Fibroblast of skin of left biceps (primary cell): ENCODE results near the gene LSM8.
"Not testable (repeated sequence)": the region's sequence is repeated elsewhere in the genome, so short reads cannot be mapped to it uniquely, and the experiment has no call there.

Experiments used
- DNase-seq, 2 experiments: peaks; one replicate each; pipeline ENCODE4 v3.0.0-alpha.2; 2013; ENCODE audit warnings: low read depth in 2 of 2

The LSM8 gene

GRCh38 chr7:118183786-118184564 lies at the start of gene LSM8:
TSS of gene LSM8 (plus strand) at chr7:118184164. CDS start at chr7:118184224, 60 bp downstream.
- peak; percentile 95 to 96 for DNase-seq

DNA sequence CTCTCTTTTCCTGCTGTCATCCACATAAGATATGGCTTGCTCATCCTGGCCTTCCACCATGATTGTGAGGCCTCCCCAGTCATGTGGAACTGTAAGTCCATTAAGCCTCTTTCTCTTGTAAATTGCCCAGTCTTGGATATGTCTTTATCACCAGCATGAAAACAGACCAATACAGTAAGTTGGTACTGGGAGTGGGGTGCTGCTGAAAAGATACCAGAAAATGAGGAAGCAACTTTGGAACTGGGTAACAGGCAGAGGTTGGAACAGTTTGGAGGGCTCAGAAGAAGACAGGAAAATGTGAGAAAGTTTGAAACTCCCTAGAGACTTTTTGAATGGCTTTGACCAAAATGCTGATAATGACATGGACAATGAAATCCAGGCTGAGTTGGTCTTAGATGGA lies 49.5 kb upstream of the LSM8 start:
- DNase-seq, result not testable (repeated sequence)

- DNase-seq, result no peak
Measured at GRCh38 chr7:118140468-118140867, 43.5 kb upstream of the LSM8 start.

- DNase-seq, result no peak
Measured at GRCh38 chr7:118142012-118142411, 42.0 kb upstream of the LSM8 start.

- DNase-seq, result no peak
Measured at GRCh38 chr7:118148930-118149329, 35.0 kb upstream of the LSM8 start.

GRCh38 chr7:118149394-118149793 lies 34.6 kb upstream of the LSM8 start:
- DNase-seq, result no peak

DNA sequence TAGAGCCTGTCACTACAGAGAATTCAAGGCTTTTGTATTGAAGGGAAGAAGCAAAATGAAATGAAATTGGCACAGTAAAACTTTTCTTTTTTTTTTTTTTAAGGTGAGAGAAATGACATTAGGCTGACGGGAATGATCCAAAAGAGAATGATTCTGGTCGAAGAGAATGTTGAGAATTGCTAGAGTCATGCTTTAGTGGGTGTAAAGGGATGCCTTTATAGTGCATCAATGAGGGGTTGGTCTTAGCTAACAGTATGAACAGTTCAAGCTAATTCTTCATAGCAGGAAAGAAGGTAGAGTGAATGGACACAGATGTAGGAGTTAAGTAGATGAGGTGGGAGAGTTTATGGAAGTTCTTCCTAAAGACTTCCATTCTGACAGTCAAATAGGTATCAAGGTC lies 32.3 kb upstream of the LSM8 start:
- no peak for DNase-seq

DNA sequence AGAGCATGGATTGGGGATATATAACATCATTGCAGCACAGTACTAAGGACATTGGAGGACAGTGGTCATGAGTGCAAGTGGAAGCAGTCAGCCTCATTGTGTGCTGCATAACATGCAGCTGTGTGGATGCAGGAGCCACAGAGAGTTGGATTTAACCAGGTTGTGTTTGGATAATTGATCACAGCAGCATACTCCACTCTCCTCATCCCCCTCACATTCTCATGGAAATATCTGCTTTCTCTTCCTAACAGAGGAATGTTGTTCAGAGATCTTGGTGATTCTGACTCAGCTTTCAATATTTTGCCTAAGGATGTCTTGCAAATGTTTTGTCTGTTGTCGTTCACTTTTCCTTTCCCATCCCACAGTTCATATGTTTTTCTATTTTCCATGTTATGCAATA lies 31.8 kb upstream of the LSM8 start:
- DNase-seq, result no peak

DNA sequence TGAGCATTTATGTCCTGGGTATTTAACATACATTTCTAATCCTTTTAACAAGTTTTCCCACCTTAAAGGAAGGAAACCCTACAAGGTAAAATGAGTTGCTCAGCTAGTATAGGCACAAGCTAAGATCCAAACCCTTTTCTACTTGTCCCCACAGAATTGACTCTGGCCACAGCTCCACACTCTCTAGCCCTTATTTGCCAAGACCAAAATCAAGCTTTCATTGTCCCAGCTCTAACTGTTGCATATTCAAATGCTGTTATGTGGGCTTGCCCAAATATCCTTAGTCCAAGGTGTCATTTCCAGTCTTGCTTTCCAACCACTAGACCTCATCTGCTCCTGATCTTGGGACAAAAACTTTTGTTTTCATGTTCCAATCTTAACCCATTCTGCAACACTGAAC lies 31.3 kb upstream of the LSM8 start:
- DNase-seq, result no peak

- DNase-seq, result no peak
Measured at GRCh38 chr7:118153551-118154177, 30.3 kb upstream of the LSM8 start.

GRCh38 chr7:118158766-118159165 lies 25.2 kb upstream of the LSM8 start:
- no peak for DNase-seq

DNA sequence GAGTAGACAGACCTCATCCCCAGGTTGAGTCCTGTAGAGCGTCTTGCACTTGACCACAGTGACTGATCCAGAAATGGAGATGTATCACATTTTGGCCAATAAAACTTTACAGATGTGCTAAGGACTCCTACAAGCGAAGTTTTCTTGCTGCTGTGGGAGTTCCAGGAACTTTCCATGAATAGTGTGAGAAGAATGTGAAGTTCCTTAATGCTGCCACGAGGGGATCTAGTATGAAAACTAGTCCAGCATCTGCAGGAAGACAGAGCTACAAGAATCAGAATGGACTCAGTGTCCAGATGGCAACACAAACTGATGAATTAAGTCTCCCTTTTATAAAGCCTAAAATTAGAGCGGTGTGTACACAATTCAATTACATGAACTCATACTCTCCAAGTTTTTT lies 14.8 kb upstream of the LSM8 start:
- DNase-seq, result no peak

DNA sequence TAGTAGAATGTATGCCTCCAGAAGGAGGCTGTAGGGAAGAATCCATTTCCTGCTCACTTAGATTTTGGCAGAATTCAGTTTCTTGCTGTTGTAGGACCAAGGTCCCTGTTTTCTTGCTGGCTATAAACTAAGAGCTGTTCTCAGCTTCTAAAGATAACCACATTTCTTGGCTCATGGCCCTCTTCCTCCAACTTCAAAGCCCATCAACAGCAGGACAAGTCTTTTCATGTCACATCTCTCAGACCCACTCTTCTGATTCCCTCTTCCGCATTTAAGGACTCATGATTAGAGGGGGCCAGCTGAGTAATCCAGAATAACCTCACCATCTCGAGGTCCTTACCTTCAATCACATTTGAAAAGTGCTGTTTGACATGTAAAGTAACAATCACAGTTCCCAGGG lies 8.2 kb upstream of the LSM8 start:
- no peak for DNase-seq

DNA sequence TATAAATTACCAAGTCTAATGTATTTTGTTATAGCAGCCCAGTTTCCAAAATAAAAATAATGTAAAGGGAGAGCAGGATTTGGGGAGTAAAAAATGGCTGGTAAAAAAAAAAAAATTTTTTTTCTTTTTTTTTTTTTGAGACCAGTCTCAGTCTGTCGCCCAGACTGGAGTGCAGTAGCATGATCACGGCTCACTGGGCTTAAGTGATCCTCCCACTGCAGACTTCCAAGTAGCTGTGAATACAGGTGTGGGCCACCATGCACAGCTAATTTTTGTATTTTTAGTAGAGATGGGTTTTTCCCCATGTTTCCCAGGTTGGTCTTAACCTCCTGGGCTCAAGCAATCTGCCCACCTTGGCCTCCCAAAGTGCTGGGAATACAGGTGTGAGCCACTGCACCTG lies 4.8 kb upstream of the LSM8 start:
- DNase-seq, result no peak

DNA sequence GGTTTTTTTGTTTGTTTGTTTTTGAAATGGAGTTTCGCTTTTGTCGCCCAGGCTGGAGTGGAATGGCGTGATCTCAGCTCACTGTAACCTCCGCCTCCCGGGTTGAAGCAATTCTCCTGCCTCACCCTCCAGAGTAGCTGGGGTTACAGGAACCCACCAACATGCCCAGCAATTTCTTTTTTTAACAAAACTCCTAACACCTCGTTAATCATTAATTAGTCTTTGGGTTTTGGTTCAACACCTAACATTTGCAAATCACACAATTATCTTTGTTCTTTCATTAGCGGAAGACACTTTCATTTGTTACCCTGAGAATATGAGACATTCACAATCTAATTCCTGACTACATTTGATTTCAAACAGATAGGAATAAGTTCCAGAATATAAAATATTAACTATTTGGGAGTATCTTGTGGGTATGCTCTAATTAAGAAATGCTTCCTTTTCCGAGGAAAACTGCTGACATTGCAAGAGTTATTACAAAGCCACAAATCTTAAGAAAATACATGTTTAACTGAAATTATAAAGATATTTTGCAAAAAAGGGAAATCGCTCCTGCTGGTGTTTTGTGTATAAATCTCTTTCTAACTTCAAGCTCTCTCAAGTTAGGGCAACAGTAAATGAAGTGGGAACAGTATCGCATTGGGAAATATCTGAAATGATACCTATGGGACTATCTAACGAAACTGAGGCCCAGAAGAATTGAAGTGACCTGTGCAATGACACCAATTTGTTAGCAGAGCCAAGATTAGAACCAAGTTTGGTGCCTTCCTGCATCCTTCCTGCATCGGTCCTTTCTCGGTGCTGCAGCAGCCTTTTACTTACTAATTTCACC lies 1.2 kb upstream of the LSM8 start:
- no peak for DNase-seq

DNA sequence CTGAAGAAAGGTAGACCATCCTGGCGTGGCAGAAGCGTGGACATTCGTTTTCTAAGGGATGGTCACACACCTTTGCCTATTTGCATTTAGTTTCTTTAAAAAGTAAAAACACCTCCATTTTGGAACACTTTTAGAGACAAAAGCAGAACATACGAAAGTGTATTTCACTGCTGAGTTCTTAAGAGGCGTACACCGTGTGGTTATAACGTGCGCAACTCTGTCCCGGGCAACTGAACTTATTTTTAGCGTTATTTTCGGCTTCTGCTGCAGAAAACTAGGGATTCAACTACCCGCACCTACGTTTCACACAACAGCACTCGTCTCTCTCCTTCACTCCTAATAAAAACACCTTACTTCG lies 557 bp upstream of the LSM8 start:
- no peak for DNase-seq

- DNase-seq, result no peak
Measured at GRCh38 chr7:118184565-118184940, 589 bp downstream of the LSM8 start.

DNA sequence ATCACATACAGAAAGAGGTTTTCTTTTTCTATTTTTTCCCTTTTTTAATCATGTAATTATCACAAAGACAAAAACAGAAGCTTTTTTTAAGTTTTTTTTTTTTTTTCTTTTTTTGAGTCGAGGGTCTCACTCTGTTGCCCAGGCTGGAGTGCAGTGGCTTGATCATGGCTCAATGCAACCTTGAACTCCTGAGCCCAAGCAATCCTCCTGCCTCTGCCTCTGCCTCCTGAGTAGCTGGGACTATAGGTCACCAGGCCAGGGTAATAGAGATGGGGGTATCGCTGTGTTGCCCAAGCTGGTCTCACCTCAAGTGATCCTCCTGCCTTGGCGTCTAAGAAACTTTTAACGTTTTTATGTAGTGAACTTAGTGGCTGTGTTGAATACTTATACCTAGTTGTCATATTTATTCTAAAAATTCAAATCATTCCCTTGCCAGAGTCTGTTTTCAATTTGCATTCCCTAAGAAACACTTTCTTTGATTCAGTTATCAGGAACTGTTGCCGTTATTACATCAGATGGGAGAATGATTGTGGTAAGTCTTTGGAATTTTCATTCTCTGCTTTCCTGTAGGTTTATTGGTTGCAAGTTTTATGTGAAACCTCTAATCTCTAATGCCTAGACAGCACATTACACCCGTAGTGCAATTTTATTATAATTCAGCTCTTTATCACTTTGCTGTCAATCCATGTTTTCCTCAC lies 1.3 kb downstream of the LSM8 start:
- DNase-seq, result peak; percentile 77 to 85

DNA sequence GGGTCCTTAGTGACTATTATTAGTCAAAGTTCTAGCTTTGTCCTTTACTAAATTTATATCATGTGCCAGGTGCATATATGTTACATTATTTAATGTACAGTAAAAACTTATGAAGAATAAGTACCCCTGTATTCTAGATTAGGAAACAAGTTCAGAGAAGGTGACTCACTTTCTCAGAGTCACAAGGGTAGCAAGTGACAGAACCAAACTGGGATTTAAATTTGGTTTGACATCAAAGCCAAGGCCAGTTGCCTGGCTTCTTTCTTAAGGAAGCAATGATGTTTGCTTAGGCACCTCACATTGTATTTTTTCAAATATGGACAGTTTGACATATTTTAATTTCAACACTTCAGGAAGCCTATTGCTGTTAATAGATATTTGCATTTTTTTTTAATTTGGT lies 2.5 kb downstream of the LSM8 start:
- DNase-seq, result no peak

- no peak for DNase-seq
Measured at GRCh38 chr7:118194571-118194970, 10.6 kb downstream of the LSM8 start.

GRCh38 chr7:118195837-118196474 lies 12.0 kb downstream of the LSM8 start:
- peak in 1 of 2 experiments; percentile 20 for DNase-seq

DNA sequence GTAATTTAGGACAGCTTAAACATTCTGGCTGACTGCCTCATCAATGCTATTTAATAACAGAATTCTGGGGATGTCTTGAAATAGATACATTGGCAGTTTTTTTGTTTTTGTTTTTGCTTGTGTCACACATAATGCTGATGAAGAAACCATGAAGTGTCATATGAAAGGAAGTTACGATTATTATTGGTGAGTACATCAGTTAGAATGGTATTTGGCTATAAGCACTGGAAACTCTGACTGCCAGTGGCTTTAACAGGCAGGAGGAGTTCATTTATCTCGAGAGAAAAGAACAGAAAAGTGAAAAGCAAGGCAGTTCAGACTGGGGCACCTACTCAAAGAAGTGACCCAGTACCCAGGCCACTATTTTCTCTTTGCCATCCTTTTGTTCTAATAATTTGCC lies 18.1 kb downstream of the LSM8 start:
- DNase-seq, result no peak
